GM12878 (cell line): ENCODE results near the gene PTPRM. TPM values are rescaled to one million over a fixed set of nuclear protein-coding genes. Genes with fewer than 3 reads are reported as not detected.

Experiments used
- ATAC-seq: fragments of 200-7000 bp; cut with Tn5 transposase; 3 replicates; pipeline ENCODE4 v1.9.1; 2020; ENCODE audit warnings: mild to moderate bottlenecking, moderate library complexity
- BruUV-seq: library from RNA; stranded (reverse); fragments of 400-500 nt; replicated peaks from 2 replicates; lab custom pipeline; 2021; lab: Mats Ljungman, UMichigan
- CTCF ChIA-PET: fragments of 300-600 bp; sonication (Branson Sonifier 250); formaldehyde crosslinking; extraction: SDS; loops from one replicate; lab custom pipeline; 2021; ENCODE audit warnings: inconsistent platforms; lab: Yijun Ruan, JAX
- POLR2A ChIA-PET: fragments of 350-600 bp; formaldehyde crosslinking; extraction: SDS; loops from one replicate; lab custom pipeline; 2021; ENCODE audit warnings: inconsistent platforms; lab: Charles Lee
- RAD21 ChIA-PET: fragments of 300-600 bp; sonication (Branson Sonifier 250); formaldehyde crosslinking; loops from one replicate; lab custom pipeline; 2023; ENCODE audit warnings: antibody characterized with exemption; ENCODE audit not compliant: unreplicated experiment; lab: Charles Lee
- SMC1A ChIA-PET: fragments of 300-600 bp; sonication (Branson Sonifier 250); formaldehyde crosslinking; loops from one replicate; lab custom pipeline; 2023; ENCODE audit not compliant: unreplicated experiment, uncharacterized antibody; lab: Charles Lee
- DNase-seq: peaks from one replicate; pipeline ENCODE4 v3.0.0-alpha.2; 2011; ENCODE audit warnings: low read depth, low spot score
- FAIRE-seq: peaks from 3 replicates; lab custom pipeline; 2011; peaks lifted over from hg19 to GRCh38; lab: Jason Lieb, UNC
- H2AFZ ChIP-seq: 2 replicates; pipeline ENCODE4 v1.6.0; 2011; ENCODE audit warnings: low read depth, low read length, control low read depth; ENCODE audit not compliant: control insufficient read depth
- H3K27ac ChIP-seq: 2 replicates; pipeline ENCODE4 v1.5.1; 2011; ENCODE audit warnings: control low read depth; ENCODE audit not compliant: control insufficient read depth, insufficient read depth
- H3K27me3 ChIP-seq, 2 experiments: replicated peaks in 1 of 2; 2 replicates each; pipeline versions ENCODE4 v1.6.0 to v1.6.1; 2011; ENCODE audit warnings: low read length in 1 of 2; ENCODE audit not compliant: control insufficient read depth in 2 of 2, insufficient read depth in 2 of 2
- H3K36me3 ChIP-seq, 2 experiments: 2 replicates each; pipeline ENCODE4 v1.5.1; 2011; ENCODE audit warnings: low read length in 1 of 2; ENCODE audit not compliant: control insufficient read depth in 2 of 2, insufficient read depth in 2 of 2
- H3K4me1 ChIP-seq: 2 replicates; pipeline ENCODE4 v1.6.1; 2011; ENCODE audit warnings: mild to moderate bottlenecking, low read length, moderate library complexity, mixed read lengths; ENCODE audit not compliant: control insufficient read depth, insufficient read depth
- H3K4me2 ChIP-seq: 2 replicates; pipeline ENCODE4 v1.6.0; 2011; ENCODE audit warnings: control low read depth; ENCODE audit not compliant: control insufficient read depth, insufficient read depth
- H3K4me3 ChIP-seq: fragments of 200-600 bp; sonication (generic); 2 replicates; pipeline ENCODE4 v1.5.1; 2016
- H3K79me2 ChIP-seq: 2 replicates; pipeline ENCODE4 v1.6.0; 2011; ENCODE audit warnings: low read length; ENCODE audit not compliant: control insufficient read depth, insufficient read depth
- H3K9ac ChIP-seq: 2 replicates; pipeline ENCODE4 v1.8.0; 2011; ENCODE audit warnings: low read length, control low read depth, mixed read lengths; ENCODE audit not compliant: control insufficient read depth, insufficient read depth
- H3K9me3 ChIP-seq: replicated peaks from 3 replicates; pipeline ENCODE4 v1.5.1; 2011; ENCODE audit warnings: mild to moderate bottlenecking, low read length; ENCODE audit not compliant: control insufficient read depth, insufficient read depth
- H4K20me1 ChIP-seq: 2 replicates; pipeline ENCODE4 v1.6.0; 2011; ENCODE audit not compliant: control insufficient read depth, insufficient read depth
- HDAC2 ChIP-seq: fragments of 200-600 bp; sonication (generic); IDR thresholded peaks from 2 replicates; pipeline ENCODE4 v1.6.1; 2017
- JUNB ChIP-seq: IDR thresholded peaks from 2 replicates; pipeline ENCODE4 v1.6.1; 2016; ENCODE audit warnings: antibody characterized with exemption, mild to moderate bottlenecking
- RUNX3 ChIP-seq: IDR thresholded peaks from 2 replicates; pipeline ENCODE4 v1.6.1; 2012; ENCODE audit warnings: low read length, inconsistent platforms
- TCF12 ChIP-seq: IDR thresholded peaks from 2 replicates; pipeline ENCODE4 v1.6.1; 2011; ENCODE audit warnings: low read depth, mild to moderate bottlenecking, low read length
- WGBS: methylation state at CpG from one replicate; pipeline ENCODE4 v1.1.6; 2016; ENCODE audit warnings: low lambda C conversion rate; ENCODE audit not compliant: insufficient replicate concordance, insufficient coverage; ENCODE audit errors: missing lambda C conversion rate; 5-methylcytosine and 5-hydroxymethylcytosine counted together
- in situ Hi-C: fragments of 300-500 bp; cut with MboI; formaldehyde crosslinking; loops from 9 replicates; pipeline ENCODE4 v1.14.3; 2018; ENCODE audit warnings: mixed read lengths
- intact Hi-C: fragments of 100-400 bp; cut with micrococcal nuclease; formaldehyde crosslinking; loops from one replicate; pipeline ENCODE4 v1.14.2; 2022; ENCODE audit not compliant: unreplicated experiment
- polyA plus RNA-seq, 11 experiments: library from polyadenylated mRNA; depleted of rRNA in 4 of 11; unstranded in 6 of 11; stranded (reverse) in 5 of 11; fragments of >200 nt; fragmentation: Nextera tagmentation in 4 of 11; fragmentation: Illumina TruSeq in 1 of 11; extraction: Ambion mirVana in 4 of 11; extraction: Trizol in 1 of 11; gene quantifications; 1 replicate in 1 of 11; 2 replicates in 10 of 11; pipeline versions ENCODE4 v1.2.1 to v1.2.3, GENCODE V29; 2011 to 2016; ENCODE audit warnings: inconsistent platforms in 2 of 11, missing spikeins in 2 of 11, low read depth in 1 of 11
- total RNA-seq, 4 experiments: library from RNA; depleted of rRNA in 3 of 4; stranded (reverse); fragments of >200 nt in 3 of 4; fragmentation: Illumina TruSeq in 1 of 4; extraction: Trizol in 1 of 4; gene quantifications; 2 replicates each; pipeline versions ENCODE4 v1.2.1 to v1.2.3, GENCODE V29; 2013 to 2021
- TF ChIP-seq, protein P1 (sequence below), 3 experiments: IDR thresholded peaks in 2 of 3; conservative IDR thresholded peaks in 1 of 3; 2 replicates each; pipeline ENCODE4 v1.5.1; 2011; ENCODE audit warnings: low read depth in 3 of 3, low read length in 3 of 3, mild to moderate bottlenecking in 3 of 3, control low read depth in 2 of 3, moderate library complexity in 2 of 3, inconsistent platforms in 1 of 3, mixed read lengths in 1 of 3; ENCODE audit not compliant: control insufficient read depth in 2 of 3, insufficient read depth in 1 of 3; ENCODE audit errors: extremely low read depth in 1 of 3

PTPRM gene
- total and polyA plus RNA-seq, 10 of the 15 experiments (the other 5 are each of a cell fraction or from before 2014, with no cell fraction given), result 0.07 to 22.6 (median 0.60) TPM

DNA sequence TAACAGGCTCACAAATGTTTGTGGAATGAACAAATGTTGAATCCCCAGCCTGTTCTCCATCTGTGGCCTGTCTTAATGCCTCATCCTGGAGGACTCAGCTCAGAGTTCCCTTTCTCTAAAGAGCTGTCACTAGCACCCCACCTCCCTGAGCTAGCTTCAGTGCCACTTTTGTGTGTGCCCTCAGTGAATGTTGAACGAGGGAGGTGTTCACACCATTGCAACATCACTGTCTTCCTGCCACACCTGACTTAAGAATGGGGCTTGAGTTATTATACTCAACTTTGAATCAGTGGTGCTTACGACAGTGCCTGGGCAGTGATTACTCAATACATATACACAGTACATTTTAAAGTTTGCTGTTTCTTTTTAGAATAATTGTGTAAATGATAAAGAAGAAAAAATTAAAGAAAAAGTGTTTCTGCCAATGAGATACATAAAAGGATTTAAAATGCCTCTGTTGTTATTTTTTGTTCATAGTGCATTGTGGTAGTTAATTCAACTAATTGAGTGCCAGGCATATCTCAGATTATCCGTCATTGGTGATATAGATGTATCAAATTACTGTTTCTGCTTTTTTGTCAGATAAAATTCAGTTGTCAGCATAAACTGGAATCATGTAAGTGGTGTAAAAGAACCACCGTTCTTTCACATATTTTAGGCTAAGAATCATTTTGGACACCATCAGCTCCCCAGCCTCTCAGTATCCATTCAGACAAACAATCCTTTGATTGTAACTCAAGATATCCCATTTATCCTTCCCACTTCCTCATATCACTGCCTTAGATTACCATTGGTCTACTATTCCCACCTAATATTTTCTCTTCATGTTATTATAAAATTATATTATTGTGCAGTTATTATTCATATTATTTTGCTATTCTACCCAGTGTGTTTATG lies 304.7 kb downstream of the PTPRM start:
- DNase-seq (no peak), FAIRE-seq (no peak), ATAC-seq (no peak)
- Histone ChIP-seq H3K27me3 (no peaks in the 10 kb centered on the region; a peak in 1 of 4 replicates), H4K20me1 (no peaks in the 10 kb centered on the region), H3K27ac (no peak overlapping the region), H3K4me1 (no peaks in the 10 kb centered on the region), H3K9ac (no peak overlapping the region), H2AFZ (no peak overlapping the region), H3K4me3 (no peak overlapping the region), H3K4me2 (no peak overlapping the region), H3K9me3 (no peaks in the 10 kb centered on the region), H3K36me3 (no peaks in the 10 kb centered on the region), H3K79me2 (no peaks in the 10 kb centered on the region)
- RAD21 ChIA-PET, result no interaction called here
- SMC1A ChIA-PET, result interaction anchor here (1.0 to 1.8 kb wide), 2 partner anchors 13 to 110 kb away, joined by 3 to 6 read pairs; no protein-coding TSS in a partner anchor
- no TSS peak for BruUV-seq
- intact Hi-C loops, result no loop called here
- POLR2A ChIA-PET, result no interaction called here
- CTCF ChIA-PET, result interaction anchor here (1.1 kb wide), 1 partner anchor 8 kb away, joined by 3 read pairs; no protein-coding TSS in a partner anchor
- 11% methylated on average over 4 of the region's 4 CpGs for WGBS
- TF ChIP-seq RUNX3 (no peak), JUNB (no peak), HDAC2 (no peak), TCF12 (no peak)
- TF ChIP-seq, protein P1, sequence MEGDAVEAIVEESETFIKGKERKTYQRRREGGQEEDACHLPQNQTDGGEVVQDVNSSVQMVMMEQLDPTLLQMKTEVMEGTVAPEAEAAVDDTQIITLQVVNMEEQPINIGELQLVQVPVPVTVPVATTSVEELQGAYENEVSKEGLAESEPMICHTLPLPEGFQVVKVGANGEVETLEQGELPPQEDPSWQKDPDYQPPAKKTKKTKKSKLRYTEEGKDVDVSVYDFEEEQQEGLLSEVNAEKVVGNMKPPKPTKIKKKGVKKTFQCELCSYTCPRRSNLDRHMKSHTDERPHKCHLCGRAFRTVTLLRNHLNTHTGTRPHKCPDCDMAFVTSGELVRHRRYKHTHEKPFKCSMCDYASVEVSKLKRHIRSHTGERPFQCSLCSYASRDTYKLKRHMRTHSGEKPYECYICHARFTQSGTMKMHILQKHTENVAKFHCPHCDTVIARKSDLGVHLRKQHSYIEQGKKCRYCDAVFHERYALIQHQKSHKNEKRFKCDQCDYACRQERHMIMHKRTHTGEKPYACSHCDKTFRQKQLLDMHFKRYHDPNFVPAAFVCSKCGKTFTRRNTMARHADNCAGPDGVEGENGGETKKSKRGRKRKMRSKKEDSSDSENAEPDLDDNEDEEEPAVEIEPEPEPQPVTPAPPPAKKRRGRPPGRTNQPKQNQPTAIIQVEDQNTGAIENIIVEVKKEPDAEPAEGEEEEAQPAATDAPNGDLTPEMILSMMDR (IDR thresholded peaks at IDR 0.05 in 2 of 3, conservative IDR thresholded peaks at IDR 0.05 in 1 of 3; ENCODE audit: control insufficient read depth in 2 of 3, extremely low read depth in 1 of 3, insufficient read depth in 1 of 3, low read depth in 3 of 3, low read length in 3 of 3), result no peak
- in situ Hi-C loops, result no loop called here
